ENCODE measurements around the gene MYH16. TPM values are rescaled to one million over a fixed set of nuclear protein-coding genes. Genes with fewer than 3 reads are reported as not detected.
"Not testable (repeated sequence)": the region's sequence is repeated elsewhere in the genome, so short reads cannot be mapped to it uniquely, and the experiment has no call there.

MYH16 gene
- not detected for polyA plus RNA-seq (2013, experiment 1 of 4)
- not detected for polyA plus RNA-seq (2013, experiment 2 of 4)
- not detected for polyA plus RNA-seq (2013, experiment 3 of 4)
- not detected for polyA plus RNA-seq (2013, experiment 4 of 4)

DNA sequence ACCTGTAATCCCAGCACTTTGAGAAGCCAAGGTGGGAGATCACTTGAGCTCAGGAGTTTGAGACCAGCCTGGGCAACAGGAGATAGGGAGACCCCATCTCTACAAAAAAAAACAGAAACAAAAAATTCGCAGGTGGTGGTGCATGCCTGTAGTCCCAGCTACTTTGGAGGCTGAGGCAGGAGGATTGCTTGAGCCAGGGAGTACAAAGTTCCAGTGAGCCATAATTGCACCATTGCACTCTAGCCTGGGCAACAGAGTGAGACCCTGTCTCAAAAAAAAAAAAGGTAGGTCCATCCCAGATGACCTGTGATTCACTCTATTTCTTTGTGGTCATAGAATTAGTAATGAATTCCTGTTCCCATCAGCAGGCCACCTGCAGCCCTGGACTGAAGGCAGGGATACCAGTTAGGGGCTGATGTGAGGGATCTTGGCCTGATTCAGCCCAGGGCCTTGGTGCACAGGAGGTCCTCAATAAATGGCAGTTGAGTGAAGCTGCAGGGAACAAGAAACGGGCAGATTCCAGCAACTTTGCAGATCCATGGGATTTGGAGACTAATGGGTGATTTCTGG is at the start of gene MYH16:
TSS of gene MYH16 (plus strand) at position 364 of the 570 bp plus-strand sequence.
- H3K4me3 ChIP-seq (ENCODE audit: insufficient read depth, low read depth, low read length): no peak within 1 kb of the TSS

DNA sequence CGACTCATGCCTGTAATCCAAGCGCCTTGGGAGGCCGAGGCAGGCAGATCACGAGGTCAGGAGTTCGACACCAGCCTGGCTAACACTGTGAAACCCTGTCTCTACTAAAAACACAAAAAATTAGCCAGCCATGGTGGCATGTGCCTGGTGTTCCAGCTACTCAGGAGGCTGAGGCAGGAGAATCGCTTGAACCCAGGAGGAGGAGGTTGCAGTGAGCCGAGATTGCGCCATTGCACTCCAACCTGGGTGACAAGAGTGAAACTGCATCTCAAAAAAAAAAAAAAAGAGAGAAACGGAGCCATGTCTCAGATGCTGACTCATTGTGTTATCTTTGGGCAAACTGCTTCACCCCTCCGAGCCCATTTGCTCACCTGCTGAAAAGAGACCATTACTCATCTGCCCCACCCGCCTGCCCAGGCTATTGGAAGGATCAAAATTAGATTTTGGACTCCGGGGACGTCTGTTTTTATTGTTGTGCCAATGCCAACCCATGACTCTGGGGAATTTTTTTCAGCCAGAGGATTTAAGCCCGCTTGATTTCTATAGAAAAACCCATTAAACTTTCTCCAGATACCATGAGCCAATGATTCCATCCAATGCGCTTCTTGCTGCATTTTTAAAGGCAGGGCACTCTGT is 48.3 kb upstream of the MYH16 start:
- not testable (repeated sequence) for H3K27me3 ChIP-seq (ENCODE audit: control insufficient read depth, insufficient read depth, low read length, poor library complexity, severe bottlenecking); H3K4me1 ChIP-seq (ENCODE audit: control insufficient read depth, insufficient read depth, low read length); H3K9me3 ChIP-seq (ENCODE audit: control insufficient read depth, low read length); H3K4me3 ChIP-seq (ENCODE audit: insufficient read depth, low read depth, low read length); H3K36me3 ChIP-seq (ENCODE audit: control insufficient read depth, insufficient read depth, low read length); H3K27ac ChIP-seq (ENCODE audit: insufficient read depth, low read depth, low read length, poor library complexity, severe bottlenecking)
- WGBS, 2 experiments: 89% methylated on average over 15 of the region's 15 CpGs

More for the DNA sequence above, at the start of gene MYH16:
- Histone ChIP-seq H3K4me1 (ENCODE audit: control insufficient read depth, insufficient read depth, low read length) (no peaks in the 10 kb centered on the region), H3K9me3 (ENCODE audit: control insufficient read depth, low read length) (no peaks in the 10 kb centered on the region), H3K27me3 (ENCODE audit: control insufficient read depth, insufficient read depth, low read length, poor library complexity, severe bottlenecking) (no peaks in the 10 kb centered on the region), H3K36me3 (ENCODE audit: control insufficient read depth, insufficient read depth, low read length) (no peaks in the 10 kb centered on the region), H3K27ac (ENCODE audit: insufficient read depth, low read depth, low read length, poor library complexity, severe bottlenecking) (no peak within 1 kb of the TSS)
- 76 to 92% methylated on average over 2 of the region's 2 CpGs for WGBS, 2 experiments

DNA sequence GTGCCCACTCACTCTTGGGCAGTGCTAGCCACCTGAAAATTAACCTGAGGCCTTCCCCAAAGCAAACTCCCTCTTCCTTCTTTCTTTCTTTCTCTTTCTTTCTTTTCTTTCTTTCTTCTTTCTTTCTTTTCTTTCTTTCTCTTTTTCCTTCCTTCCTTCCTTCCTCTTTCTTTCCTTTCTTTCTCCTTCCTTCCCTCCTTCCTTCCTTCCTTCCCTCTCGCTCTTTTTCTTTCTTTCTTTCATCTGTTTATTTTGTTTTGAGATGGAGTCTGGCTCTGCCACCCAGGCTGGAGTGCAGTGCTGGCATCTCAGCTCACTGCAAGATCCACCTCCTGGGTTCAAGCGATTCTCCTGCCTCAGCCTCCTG is 47.8 kb upstream of the MYH16 start:
- no peaks in the 10 kb centered on the region for H3K9me3 ChIP-seq (ENCODE audit: control insufficient read depth, low read length)
- no peak overlapping the region for H3K27ac ChIP-seq (ENCODE audit: insufficient read depth, low read depth, low read length, poor library complexity, severe bottlenecking)
- no peaks in the 10 kb centered on the region for H3K36me3 ChIP-seq (ENCODE audit: control insufficient read depth, insufficient read depth, low read length)
- no peaks in the 10 kb centered on the region for H3K27me3 ChIP-seq (ENCODE audit: control insufficient read depth, insufficient read depth, low read length, poor library complexity, severe bottlenecking)
- no peaks in the 10 kb centered on the region for H3K4me1 ChIP-seq (ENCODE audit: control insufficient read depth, insufficient read depth, low read length)
- 89 to 97% methylated on average over 2 of the region's 2 CpGs for WGBS, 2 experiments
- no peak overlapping the region for H3K4me3 ChIP-seq (ENCODE audit: insufficient read depth, low read depth, low read length)

DNA sequence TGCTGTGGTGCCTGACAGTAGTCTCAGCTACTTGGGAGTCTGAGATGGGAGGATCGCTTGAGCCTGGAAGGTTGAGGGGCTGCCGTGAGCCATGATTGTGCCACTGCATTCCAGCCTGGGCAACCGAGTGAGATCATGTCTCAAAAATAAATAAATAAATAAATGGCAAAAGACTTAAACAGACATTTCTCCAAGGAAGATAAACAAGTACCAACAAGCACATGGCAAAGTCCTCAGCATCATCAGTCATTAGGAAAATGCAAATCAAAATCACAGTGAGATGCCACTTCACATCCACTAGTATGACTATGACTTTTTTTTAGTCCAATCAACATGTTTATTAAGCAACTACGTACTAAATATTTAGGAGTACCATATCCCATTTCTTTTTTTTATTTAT is 43.4 kb upstream of the MYH16 start:
- WGBS, 2 experiments: 87 to 98% methylated on average over 3 to 4 of the region's 4 CpGs
- no peak overlapping the region for H3K4me3 ChIP-seq (ENCODE audit: insufficient read depth, low read depth, low read length)
- no peaks in the 10 kb centered on the region for H3K4me1 ChIP-seq (ENCODE audit: control insufficient read depth, insufficient read depth, low read length)
- no peak overlapping the region for H3K27ac ChIP-seq (ENCODE audit: insufficient read depth, low read depth, low read length, poor library complexity, severe bottlenecking)
- H3K27me3 ChIP-seq (ENCODE audit: control insufficient read depth, insufficient read depth, low read length, poor library complexity, severe bottlenecking): no peaks in the 10 kb centered on the region
- no peaks in the 10 kb centered on the region for H3K9me3 ChIP-seq (ENCODE audit: control insufficient read depth, low read length)
- no peaks in the 10 kb centered on the region for H3K36me3 ChIP-seq (ENCODE audit: control insufficient read depth, insufficient read depth, low read length)

DNA sequence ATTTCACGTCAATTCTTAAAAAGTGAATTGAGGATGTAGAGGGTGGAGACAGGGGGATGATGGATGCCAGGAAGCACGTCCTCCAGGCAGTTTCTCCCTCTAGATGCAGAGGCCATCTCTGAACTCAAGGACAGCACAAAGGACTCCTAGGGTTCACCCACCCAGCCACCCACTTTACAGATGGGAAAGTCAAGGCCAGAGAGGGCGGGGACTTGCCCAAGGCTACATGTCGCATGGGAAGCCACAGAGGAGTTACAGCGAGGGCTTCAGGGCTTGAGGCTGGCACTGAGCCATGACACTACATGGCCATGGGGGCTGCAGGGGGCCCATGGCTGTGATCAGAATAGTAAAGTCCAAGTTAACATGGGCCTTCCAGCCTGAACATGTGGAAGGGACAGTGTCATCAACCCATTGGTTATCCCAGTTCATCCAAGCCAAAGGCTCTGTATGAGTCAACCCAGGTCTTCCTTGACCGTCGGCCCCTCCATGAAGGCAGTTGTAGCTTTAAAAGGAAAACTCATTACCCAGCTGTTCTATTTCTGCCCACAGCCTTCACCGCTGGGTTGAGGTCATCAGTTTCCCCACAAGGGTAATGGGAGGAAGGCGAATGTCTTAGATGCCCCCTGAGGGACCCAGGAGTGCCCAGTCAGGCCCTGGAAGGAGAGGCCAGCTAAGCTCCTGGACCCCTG is 40.4 kb upstream of the MYH16 start:
- H3K36me3 ChIP-seq (ENCODE audit: control insufficient read depth, insufficient read depth, low read length): no peaks in the 10 kb centered on the region
- H3K27me3 ChIP-seq (ENCODE audit: control insufficient read depth, insufficient read depth, low read length, poor library complexity, severe bottlenecking): no peaks in the 10 kb centered on the region
- WGBS, 2 experiments: 95% methylated on average over 9 of the region's 9 CpGs
- H3K9me3 ChIP-seq (ENCODE audit: control insufficient read depth, low read length): no peaks in the 10 kb centered on the region
- no peak overlapping the region for H3K4me3 ChIP-seq (ENCODE audit: insufficient read depth, low read depth, low read length)
- no peaks in the 10 kb centered on the region for H3K4me1 ChIP-seq (ENCODE audit: control insufficient read depth, insufficient read depth, low read length)
- no peak overlapping the region for H3K27ac ChIP-seq (ENCODE audit: insufficient read depth, low read depth, low read length, poor library complexity, severe bottlenecking)

DNA sequence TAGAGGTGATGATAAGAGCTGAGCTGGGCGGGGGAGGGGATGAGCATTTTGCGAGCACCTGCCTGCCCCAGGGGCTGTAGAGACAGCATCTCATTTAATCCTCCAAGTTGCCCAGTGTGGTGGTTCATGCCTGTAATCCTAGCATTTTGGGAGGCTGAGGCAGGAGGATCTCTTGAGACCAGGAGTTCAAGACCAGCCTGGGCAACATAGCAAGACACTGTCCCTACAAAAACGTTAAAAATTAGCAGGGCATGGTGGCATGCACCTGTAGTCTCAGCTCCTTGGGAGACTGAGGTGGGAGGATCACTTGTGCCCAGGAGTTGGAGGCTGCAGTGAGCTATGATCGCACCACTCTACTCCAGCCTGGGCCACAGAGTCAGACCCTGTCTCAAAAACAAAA is 39.7 kb upstream of the MYH16 start:
- H3K9me3 ChIP-seq (ENCODE audit: control insufficient read depth, low read length); H3K36me3 ChIP-seq (ENCODE audit: control insufficient read depth, insufficient read depth, low read length); H3K4me1 ChIP-seq (ENCODE audit: control insufficient read depth, insufficient read depth, low read length); H3K27ac ChIP-seq (ENCODE audit: insufficient read depth, low read depth, low read length, poor library complexity, severe bottlenecking); H3K27me3 ChIP-seq (ENCODE audit: control insufficient read depth, insufficient read depth, low read length, poor library complexity, severe bottlenecking); H3K4me3 ChIP-seq (ENCODE audit: insufficient read depth, low read depth, low read length): not testable (repeated sequence)
- WGBS, 2 experiments: 84 to 93% methylated on average over 4 of the region's 4 CpGs

DNA sequence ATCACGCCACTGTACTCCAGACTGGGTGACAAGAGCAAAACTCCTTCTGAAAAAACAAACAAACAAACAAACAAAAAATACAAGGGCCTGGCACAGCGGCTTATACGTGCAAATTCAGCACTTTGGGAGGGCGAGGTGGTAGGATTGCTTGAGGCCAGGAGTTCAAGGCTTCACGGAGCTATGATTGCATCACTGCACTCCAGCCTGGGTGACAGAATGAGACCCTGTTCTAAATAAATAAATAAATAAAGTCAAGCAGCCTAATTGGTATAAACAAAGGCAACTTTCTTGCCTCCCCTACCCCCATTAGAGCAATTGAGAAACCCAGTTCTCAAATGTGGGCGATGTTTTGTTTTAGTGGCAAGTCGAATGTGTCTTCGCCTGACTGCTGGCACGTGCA is 38.5 kb upstream of the MYH16 start:
- Histone ChIP-seq H3K27me3 (ENCODE audit: control insufficient read depth, insufficient read depth, low read length, poor library complexity, severe bottlenecking) (no peaks in the 10 kb centered on the region), H3K4me3 (ENCODE audit: insufficient read depth, low read depth, low read length) (no peak overlapping the region), H3K27ac (ENCODE audit: insufficient read depth, low read depth, low read length, poor library complexity, severe bottlenecking) (no peak overlapping the region), H3K9me3 (ENCODE audit: control insufficient read depth, low read length) (no peaks in the 10 kb centered on the region), H3K4me1 (ENCODE audit: control insufficient read depth, insufficient read depth, low read length) (no peaks in the 10 kb centered on the region), H3K36me3 (ENCODE audit: control insufficient read depth, insufficient read depth, low read length) (no peaks in the 10 kb centered on the region)
- WGBS, 2 experiments: 79 to 83% methylated on average over 9 of the region's 9 CpGs

DNA sequence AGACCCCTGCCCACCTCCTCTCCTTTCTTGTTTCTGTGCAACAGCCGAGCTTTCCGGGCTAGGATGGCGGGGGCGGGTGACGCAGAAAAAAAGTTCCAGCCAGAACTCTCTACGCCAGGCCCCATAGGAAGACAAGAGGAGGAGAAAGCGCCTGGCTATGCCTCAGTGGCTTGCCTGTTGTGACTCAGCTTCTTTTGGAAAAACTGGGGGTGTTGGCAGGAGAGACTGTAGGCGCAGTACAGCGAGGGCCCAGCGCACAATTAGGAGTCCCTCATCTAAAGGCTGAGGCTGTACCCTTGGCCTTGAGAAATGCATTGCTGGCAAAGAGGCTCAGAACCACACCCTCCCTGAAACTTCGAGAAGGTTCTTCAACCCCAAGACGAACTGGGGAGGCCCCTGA is 36.7 kb upstream of the MYH16 start:
- H3K27ac ChIP-seq (ENCODE audit: insufficient read depth, low read depth, low read length, poor library complexity, severe bottlenecking): no peak overlapping the region

DNA sequence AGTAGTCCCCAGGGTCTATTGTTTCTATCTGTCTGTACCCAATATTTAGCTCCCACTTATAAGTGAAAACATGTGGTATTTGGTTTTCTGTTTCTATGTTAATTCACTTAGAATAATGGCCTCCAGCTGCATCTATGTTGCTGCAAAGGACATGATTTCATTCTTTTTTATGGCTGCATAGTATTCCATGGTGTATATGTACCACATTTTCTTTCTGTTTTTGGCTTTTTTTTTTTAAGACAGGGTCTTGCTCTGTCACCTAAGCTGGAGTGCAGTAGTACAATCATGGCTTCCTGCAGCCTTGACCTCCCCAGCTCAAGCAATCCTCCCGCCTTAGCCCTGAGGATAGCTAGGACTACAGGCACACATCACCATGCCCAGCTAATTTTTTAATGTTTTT is 34.8 kb upstream of the MYH16 start:
- 89 to 90% methylated on average over 1 of the region's 1 CpG for WGBS, 2 experiments
- not testable (repeated sequence) for H3K27ac ChIP-seq (ENCODE audit: insufficient read depth, low read depth, low read length, poor library complexity, severe bottlenecking); H3K36me3 ChIP-seq (ENCODE audit: control insufficient read depth, insufficient read depth, low read length); H3K4me3 ChIP-seq (ENCODE audit: insufficient read depth, low read depth, low read length); H3K4me1 ChIP-seq (ENCODE audit: control insufficient read depth, insufficient read depth, low read length); H3K9me3 ChIP-seq (ENCODE audit: control insufficient read depth, low read length); H3K27me3 ChIP-seq (ENCODE audit: control insufficient read depth, insufficient read depth, low read length, poor library complexity, severe bottlenecking)

More for the DNA sequence above, 36.7 kb upstream of the MYH16 start:
- Histone ChIP-seq H3K4me1 (ENCODE audit: control insufficient read depth, insufficient read depth, low read length) (no peaks in the 10 kb centered on the region), H3K27me3 (ENCODE audit: control insufficient read depth, insufficient read depth, low read length, poor library complexity, severe bottlenecking) (no peaks in the 10 kb centered on the region), H3K36me3 (ENCODE audit: control insufficient read depth, insufficient read depth, low read length) (no peaks in the 10 kb centered on the region), H3K9me3 (ENCODE audit: control insufficient read depth, low read length) (no peaks in the 10 kb centered on the region), H3K4me3 (ENCODE audit: insufficient read depth, low read depth, low read length) (no peak overlapping the region)
- 93% methylated on average over 12 of the region's 12 CpGs for WGBS, 2 experiments

DNA sequence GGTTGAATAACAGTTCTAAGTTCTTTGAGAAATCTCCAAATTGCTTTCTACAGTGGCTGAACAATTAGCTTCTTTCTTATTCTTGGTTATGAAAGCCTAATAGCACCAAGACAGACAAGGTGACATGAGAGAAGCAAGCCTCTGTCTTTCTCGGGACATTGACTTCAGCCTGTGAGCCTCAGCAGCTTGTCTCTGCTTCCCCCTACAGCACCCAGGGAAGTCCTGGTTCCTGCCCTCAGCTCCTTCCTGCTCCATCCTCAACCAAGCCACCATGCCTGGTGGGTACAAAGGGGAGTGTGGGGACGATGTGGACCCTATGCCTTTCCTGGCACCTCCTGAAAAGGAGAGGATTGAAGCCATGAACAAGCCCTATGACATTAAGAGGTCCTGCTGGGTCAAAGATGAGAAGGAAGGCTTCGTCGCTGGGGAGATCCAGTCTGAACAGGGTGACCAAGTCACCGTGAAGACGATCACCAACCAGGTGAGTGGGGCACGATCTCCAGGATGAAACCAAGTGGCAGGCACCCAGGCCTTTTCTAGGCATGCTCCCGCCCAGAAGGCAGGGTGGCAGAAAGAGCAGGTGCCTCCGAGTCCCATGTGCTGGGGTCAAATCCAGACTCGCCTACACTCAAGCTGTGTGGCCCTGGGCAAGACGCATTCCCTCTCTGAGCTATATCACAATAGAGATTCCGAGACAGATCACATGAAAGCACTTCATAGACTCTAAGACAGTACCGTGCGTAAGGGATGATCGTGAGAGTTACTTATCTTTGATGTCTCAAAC is 33.9 kb upstream of the MYH16 start:
- Histone ChIP-seq H3K27me3 (ENCODE audit: control insufficient read depth, insufficient read depth, low read length, poor library complexity, severe bottlenecking) (no peaks in the 10 kb centered on the region), H3K27ac (ENCODE audit: insufficient read depth, low read depth, low read length, poor library complexity, severe bottlenecking) (no peak overlapping the region), H3K4me3 (ENCODE audit: insufficient read depth, low read depth, low read length) (no peak overlapping the region), H3K36me3 (ENCODE audit: control insufficient read depth, insufficient read depth, low read length) (no peaks in the 10 kb centered on the region), H3K4me1 (ENCODE audit: control insufficient read depth, insufficient read depth, low read length) (no peaks in the 10 kb centered on the region), H3K9me3 (ENCODE audit: control insufficient read depth, low read length) (no peaks in the 10 kb centered on the region)
- WGBS, 2 experiments: 88 to 91% methylated on average over 15 of the region's 15 CpGs
